ENCODE data around the gene EXTL2. TPM values are rescaled to one million over a fixed set of nuclear protein-coding genes. Genes with fewer than 3 reads are reported as not detected.

EXTL2 gene
- total and polyA plus RNA-seq, 10 of the 15 experiments (the other 5 are each of a cell fraction or from before 2014, with no cell fraction given) = 10.2 to 51.1 (median 16.2) TPM

DNA sequence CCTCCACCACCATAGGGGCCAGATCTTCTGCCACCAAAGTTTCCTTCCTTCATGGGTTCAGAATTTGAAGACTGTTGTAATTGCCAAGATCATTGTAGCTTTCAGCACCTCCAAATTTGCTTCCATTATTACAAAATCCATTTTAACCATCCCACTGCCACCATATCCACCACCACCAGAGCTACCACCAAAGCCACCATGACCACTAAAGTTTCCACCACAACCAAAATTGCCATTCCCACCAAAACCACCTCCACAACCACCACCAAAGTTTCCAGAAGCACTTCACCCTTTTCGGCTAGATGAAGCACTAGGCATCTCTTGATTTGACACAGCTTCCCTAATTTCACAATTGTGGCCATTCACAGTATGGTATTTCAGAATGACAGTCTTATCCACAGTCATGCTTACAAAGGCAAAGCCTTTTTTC lies 46.5 kb upstream of the EXTL2 start (continued):
- TF ChIP-seq, protein P1, sequence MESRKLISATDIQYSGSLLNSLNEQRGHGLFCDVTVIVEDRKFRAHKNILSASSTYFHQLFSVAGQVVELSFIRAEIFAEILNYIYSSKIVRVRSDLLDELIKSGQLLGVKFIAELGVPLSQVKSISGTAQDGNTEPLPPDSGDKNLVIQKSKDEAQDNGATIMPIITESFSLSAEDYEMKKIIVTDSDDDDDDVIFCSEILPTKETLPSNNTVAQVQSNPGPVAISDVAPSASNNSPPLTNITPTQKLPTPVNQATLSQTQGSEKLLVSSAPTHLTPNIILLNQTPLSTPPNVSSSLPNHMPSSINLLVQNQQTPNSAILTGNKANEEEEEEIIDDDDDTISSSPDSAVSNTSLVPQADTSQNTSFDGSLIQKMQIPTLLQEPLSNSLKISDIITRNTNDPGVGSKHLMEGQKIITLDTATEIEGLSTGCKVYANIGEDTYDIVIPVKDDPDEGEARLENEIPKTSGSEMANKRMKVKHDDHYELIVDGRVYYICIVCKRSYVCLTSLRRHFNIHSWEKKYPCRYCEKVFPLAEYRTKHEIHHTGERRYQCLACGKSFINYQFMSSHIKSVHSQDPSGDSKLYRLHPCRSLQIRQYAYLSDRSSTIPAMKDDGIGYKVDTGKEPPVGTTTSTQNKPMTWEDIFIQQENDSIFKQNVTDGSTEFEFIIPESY (IDR thresholded peaks at IDR 0.05) = no peak
- TF ChIP-seq RBBP5 (conservative IDR thresholded peaks at IDR 0.05) = no peak
- TF ChIP-seq IRF4 (IDR thresholded peaks at IDR 0.05; ENCODE audit: low read depth, low read length) = peak; percentile 79; the same call in 1 of the 2 replicates
- TF ChIP-seq FOXK2 (IDR thresholded peaks at IDR 0.05) = no peak
- TF ChIP-seq, protein P2, sequence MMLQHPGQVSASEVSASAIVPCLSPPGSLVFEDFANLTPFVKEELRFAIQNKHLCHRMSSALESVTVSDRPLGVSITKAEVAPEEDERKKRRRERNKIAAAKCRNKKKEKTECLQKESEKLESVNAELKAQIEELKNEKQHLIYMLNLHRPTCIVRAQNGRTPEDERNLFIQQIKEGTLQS (IDR thresholded peaks at IDR 0.05; ENCODE audit: borderline replicate concordance, extremely low read depth, low read depth, low read length) = no peak
- no peak for TF ChIP-seq SMC3 (IDR thresholded peaks at IDR 0.05; ENCODE audit: borderline replicate concordance, low read length)
- TF ChIP-seq, protein P3, sequence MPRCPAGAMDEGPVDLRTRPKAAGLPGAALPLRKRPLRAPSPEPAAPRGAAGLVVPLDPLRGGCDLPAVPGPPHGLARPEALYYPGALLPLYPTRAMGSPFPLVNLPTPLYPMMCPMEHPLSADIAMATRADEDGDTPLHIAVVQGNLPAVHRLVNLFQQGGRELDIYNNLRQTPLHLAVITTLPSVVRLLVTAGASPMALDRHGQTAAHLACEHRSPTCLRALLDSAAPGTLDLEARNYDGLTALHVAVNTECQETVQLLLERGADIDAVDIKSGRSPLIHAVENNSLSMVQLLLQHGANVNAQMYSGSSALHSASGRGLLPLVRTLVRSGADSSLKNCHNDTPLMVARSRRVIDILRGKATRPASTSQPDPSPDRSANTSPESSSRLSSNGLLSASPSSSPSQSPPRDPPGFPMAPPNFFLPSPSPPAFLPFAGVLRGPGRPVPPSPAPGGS (IDR thresholded peaks at IDR 0.05; ENCODE audit: borderline replicate concordance, insufficient read depth, low read depth, low read length, poor library complexity, severe bottlenecking) = no peak
- no peak for TF ChIP-seq WRNIP1 (IDR thresholded peaks at IDR 0.05; ENCODE audit: borderline replicate concordance, low read depth, low read length)
- TF ChIP-seq, protein P4, sequence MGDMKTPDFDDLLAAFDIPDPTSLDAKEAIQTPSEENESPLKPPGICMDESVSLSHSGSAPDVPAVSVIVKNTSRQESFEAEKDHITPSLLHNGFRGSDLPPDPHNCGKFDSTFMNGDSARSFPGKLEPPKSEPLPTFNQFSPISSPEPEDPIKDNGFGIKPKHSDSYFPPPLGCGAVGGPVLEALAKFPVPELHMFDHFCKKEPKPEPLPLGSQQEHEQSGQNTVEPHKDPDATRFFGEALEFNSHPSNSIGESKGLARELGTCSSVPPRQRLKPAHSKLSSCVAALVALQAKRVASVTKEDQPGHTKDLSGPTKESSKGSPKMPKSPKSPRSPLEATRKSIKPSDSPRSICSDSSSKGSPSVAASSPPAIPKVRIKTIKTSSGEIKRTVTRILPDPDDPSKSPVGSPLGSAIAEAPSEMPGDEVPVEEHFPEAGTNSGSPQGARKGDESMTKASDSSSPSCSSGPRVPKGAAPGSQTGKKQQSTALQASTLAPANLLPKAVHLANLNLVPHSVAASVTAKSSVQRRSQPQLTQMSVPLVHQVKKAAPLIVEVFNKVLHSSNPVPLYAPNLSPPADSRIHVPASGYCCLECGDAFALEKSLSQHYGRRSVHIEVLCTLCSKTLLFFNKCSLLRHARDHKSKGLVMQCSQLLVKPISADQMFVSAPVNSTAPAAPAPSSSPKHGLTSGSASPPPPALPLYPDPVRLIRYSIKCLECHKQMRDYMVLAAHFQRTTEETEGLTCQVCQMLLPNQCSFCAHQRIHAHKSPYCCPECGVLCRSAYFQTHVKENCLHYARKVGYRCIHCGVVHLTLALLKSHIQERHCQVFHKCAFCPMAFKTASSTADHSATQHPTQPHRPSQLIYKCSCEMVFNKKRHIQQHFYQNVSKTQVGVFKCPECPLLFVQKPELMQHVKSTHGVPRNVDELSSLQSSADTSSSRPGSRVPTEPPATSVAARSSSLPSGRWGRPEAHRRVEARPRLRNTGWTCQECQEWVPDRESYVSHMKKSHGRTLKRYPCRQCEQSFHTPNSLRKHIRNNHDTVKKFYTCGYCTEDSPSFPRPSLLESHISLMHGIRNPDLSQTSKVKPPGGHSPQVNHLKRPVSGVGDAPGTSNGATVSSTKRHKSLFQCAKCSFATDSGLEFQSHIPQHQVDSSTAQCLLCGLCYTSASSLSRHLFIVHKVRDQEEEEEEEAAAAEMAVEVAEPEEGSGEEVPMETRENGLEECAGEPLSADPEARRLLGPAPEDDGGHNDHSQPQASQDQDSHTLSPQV (IDR thresholded peaks at IDR 0.05) = no peak
- TF ChIP-seq GATAD2B (conservative IDR thresholded peaks at IDR 0.05; ENCODE audit: low read depth) = no peak
- no peak for TF ChIP-seq EGR1 (IDR thresholded peaks at IDR 0.05; ENCODE audit: borderline replicate concordance in 1 of 2, low read depth in 2 of 2, low read length in 2 of 2)
- TF ChIP-seq, protein P5, sequence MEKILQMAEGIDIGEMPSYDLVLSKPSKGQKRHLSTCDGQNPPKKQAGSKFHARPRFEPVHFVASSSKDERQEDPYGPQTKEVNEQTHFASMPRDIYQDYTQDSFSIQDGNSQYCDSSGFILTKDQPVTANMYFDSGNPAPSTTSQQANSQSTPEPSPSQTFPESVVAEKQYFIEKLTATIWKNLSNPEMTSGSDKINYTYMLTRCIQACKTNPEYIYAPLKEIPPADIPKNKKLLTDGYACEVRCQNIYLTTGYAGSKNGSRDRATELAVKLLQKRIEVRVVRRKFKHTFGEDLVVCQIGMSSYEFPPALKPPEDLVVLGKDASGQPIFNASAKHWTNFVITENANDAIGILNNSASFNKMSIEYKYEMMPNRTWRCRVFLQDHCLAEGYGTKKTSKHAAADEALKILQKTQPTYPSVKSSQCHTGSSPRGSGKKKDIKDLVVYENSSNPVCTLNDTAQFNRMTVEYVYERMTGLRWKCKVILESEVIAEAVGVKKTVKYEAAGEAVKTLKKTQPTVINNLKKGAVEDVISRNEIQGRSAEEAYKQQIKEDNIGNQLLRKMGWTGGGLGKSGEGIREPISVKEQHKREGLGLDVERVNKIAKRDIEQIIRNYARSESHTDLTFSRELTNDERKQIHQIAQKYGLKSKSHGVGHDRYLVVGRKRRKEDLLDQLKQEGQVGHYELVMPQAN (conservative IDR thresholded peaks at IDR 0.05) = no peak
- no peak for TF ChIP-seq HDAC6 (IDR thresholded peaks at IDR 0.05; ENCODE audit: unreplicated experiment)
- TF ChIP-seq, protein P6, sequence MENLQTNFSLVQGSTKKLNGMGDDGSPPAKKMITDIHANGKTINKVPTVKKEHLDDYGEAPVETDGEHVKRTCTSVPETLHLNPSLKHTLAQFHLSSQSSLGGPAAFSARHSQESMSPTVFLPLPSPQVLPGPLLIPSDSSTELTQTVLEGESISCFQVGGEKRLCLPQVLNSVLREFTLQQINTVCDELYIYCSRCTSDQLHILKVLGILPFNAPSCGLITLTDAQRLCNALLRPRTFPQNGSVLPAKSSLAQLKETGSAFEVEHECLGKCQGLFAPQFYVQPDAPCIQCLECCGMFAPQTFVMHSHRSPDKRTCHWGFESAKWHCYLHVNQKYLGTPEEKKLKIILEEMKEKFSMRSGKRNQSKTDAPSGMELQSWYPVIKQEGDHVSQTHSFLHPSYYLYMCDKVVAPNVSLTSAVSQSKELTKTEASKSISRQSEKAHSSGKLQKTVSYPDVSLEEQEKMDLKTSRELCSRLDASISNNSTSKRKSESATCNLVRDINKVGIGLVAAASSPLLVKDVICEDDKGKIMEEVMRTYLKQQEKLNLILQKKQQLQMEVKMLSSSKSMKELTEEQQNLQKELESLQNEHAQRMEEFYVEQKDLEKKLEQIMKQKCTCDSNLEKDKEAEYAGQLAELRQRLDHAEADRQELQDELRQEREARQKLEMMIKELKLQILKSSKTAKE (IDR thresholded peaks at IDR 0.05; ENCODE audit: low read depth, poor library complexity, severe bottlenecking) = no peak
